ELF-1 (cell line): ENCODE data around the gene ADGRE2.
"Not testable (repeated sequence)": the region's sequence is repeated elsewhere in the genome, so short reads cannot be mapped to it uniquely, and the experiment has no call there.

ENCODE experiments used
- DNase-seq: peaks from one replicate; pipeline ENCODE4 v3.0.0-alpha.2; 2016; ENCODE audit warnings: low read depth, low spot score

ADGRE2 gene

GRCh38 chr19:14779151-14779550 is 791 bp upstream of the ADGRE2 start:
- no peak for DNase-seq

GRCh38 chr19:14777645-14778044 is 715 bp downstream of the ADGRE2 start:
- DNase-seq, result not testable (repeated sequence)

DNA sequence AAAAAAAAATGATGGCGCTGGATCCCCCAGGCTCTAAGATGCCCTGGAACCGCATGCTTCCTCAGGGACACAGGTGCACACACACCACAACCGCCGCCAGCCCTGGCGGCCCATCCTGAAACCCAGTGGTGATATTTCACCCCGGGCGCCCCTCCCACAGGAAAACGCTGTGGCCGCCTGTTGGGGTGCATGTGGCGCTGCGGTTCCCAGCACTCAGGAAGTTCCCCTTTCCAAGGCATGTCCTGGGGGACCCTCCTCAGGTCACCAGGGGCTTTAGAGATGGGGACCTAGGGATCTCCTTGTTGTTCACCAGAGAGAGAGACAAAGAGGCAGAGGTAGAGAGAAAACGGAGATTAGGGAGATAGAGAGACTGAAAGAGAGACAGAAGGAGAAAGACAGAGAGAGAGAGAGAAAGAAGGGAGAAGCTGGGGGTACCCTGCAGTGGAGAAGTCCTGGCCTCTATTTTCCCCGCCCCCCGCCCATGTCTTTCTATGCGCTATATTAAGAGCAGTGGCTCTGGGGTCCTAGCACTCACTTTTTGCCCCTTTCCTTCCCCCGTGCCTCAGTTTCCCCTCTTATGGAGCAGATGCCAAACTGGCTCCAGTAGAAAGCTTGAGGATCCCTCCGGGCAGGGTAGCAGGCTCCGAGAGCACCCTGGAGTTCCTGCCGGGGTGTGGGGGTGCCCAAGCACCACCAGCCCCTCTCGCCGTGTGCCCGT is 2.3 kb downstream of the ADGRE2 start:
- peak; percentile 5 for DNase-seq

DNA sequence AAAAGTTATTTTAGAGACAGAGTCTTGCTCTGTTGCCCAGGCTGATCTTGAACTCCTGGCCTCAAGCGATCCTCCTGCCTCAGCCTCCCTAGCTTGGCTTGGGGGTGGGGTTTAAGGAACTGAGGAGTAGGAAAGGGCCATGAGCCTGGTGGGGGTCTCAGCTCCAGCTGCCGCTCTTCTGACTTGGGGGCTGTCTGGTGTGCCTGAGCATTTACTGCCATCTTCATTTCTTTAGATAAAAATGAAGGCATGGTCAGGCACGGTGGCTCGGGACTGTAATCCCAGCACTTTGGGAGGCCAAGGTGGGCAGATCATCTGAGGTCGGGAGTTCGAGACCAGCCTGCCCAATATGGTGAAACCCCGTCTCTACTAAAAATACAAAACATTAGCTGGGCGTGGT is 3.0 kb downstream of the ADGRE2 start:
- DNase-seq, result not testable (repeated sequence)

DNA sequence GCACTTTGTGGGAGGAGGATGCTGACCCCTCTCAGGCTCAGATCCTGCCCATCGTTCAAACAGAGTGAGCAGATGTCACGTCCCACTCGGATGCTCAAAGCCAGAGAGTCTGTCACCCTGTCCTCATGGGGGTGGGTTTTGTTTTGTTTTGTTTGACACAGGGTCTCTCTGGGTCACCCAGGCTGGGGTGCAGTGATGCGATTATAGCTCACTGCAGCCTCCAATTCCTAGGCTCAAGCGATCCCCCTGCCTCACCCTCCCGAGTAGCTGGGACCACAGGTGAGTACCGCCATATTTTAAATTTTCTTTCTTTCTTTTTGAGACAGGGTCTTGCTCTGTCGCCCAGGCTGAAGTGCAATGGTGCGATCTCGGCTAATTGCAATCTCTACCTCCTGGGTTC is 4.0 kb downstream of the ADGRE2 start:
- DNase-seq, result no peak

GRCh38 chr19:14773722-14774121 is 4.6 kb downstream of the ADGRE2 start:
- not testable (repeated sequence) for DNase-seq

GRCh38 chr19:14772995-14773394 is 5.4 kb downstream of the ADGRE2 start:
- DNase-seq, result no peak

- DNase-seq, result no peak
These were observed 5.9 kb downstream of the ADGRE2 start for GRCh38 chr19:14772467-14772866.

- no peak for DNase-seq
These were observed 7.2 kb downstream of the ADGRE2 start for GRCh38 chr19:14770944-14771839.

DNA sequence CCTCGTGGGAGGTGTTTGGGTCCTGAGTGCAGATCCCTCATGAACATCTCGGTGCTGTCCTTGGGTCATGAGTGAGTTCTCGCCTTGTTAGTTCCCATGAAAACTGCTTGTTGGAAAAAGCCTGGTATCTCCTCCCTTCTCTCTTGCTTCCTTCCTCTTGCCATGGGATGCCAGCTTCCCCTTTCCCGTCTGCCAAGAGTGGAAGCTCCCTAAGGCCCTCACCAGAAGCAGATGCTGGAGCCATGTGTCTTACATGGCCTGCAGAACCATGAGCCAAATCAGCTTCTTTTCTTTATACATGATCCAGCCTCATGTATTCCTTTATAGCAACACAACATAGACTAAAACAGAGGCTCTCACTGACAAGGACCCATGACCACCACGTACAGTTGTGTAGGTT is 8.2 kb downstream of the ADGRE2 start:
- DNase-seq, result no peak

GRCh38 chr19:14769201-14769600 is 9.2 kb downstream of the ADGRE2 start:
- DNase-seq, result no peak

GRCh38 chr19:14768001-14768400 is 10.4 kb downstream of the ADGRE2 start:
- no peak for DNase-seq

DNA sequence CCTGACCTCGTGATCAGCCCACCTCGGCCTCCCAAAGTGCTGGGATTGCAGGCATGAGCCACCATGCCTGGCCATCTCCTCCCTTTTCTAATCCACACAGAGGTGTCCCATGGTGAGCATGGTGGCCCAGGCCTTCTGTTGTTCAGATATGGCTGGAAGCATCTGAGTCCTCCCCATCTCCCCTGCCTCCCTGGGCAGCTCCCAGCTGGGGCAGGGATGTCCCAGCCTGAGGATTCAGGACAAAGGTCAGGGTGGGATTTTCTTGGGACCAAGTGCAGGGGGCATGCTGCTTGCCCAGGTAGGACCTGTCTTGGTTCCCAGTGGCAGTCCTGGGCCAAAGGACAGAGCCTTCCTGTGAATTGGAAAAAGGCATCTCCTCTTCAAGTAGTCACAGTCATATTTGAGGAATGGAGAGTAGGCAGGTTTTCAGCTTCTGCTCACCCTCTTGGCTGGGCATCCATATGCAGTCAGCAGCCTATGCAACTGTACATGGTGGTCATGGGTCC is 10.8 kb downstream of the ADGRE2 start:
- no peak for DNase-seq

GRCh38 chr19:14765841-14766240 is 12.5 kb downstream of the ADGRE2 start:
- not testable (repeated sequence) for DNase-seq

DNA sequence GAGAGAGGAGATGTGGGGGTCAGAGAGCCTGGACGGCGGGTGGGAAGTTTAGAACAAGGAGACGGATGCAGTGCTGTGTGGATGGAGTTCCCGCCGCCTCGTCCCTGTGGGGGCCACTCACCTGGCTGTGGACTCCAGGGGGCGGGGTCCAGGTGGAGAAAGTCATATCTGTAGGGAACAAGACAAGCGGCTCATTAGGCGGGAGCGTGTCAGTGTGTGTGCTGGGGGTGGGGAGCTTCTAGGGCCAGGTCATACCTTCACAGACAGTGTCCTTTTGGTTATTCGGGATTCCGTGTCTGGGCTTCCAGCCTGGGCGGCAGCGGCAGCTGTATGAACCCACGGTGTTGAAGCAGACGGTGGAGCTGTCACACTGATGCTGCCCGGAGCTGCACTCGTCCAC is 13.0 kb downstream of the ADGRE2 start:
- not testable (repeated sequence) for DNase-seq

DNA sequence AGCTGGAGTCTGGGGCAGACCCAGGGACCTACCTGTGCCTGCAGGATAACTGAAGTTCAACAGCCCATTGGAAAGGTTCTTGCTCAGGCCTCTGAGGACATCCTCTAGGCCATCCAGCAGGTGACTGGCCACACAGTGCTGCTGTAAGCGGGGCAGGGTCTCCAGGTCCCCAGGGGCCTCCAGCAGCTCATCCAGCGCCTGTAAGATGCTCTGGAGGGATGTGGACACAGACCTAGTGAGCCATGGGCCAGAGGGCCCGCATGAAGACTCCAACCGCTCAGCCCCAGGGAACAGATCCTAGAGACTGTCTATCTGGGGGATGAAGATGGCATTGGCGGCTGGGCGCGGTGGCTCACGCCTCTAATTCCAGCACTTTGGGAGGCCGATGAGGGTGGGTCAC is 14.0 kb downstream of the ADGRE2 start:
- no peak for DNase-seq

- no peak for DNase-seq
These were observed 14.7 kb downstream of the ADGRE2 start for GRCh38 chr19:14763497-14764145.

DNA sequence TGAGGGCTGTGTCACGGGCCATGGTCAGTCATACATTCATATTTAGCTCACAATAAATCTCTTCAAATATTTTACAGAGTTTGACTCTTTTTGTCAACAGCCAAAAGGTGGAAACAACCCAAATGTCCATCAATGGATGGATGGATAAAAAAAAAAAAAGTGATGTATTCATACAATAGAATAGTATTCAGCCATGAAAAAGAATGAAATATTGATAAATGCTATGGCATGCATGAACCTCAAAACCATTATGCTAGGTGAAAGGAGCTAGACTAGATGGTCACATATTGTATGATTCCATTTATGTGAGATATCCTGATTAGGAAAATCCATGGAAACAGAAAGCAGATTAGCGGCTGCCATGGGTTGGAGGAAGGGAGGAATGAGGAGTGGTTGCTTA is 16.2 kb downstream of the ADGRE2 start:
- DNase-seq, result no peak

DNA sequence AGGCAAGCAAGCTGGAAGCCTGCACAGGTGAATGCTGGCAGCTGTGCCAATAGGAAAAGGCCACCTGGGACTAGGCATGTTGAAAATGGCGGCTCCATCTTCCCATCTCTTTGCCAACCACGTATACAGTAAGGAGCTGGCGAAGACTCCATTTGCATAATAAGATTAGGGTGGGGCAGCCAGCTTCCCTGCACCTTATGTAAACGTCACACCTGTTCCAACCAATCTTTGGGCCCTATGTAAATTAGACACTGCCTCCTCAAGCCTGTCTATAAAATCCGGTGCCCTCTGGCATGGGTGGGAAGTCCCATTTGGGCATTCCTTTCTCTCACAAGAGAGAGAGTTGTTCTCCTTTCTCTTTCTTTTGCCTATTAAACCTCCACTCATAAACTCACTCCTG is 16.8 kb downstream of the ADGRE2 start:
- peak; percentile 9 for DNase-seq

- DNase-seq, result peak; percentile 82
These were observed 19.5 kb downstream of the ADGRE2 start for GRCh38 chr19:14758816-14759215.

GRCh38 chr19:14748601-14749000 is 29.8 kb downstream of the ADGRE2 start:
- DNase-seq, result no peak

GRCh38 chr19:14746886-14747285 is 31.5 kb downstream of the ADGRE2 start:
- no peak for DNase-seq
